A549 (cell line): Measurements from ENCODE around the gene CNIH2.
"Not testable (repeated sequence)": the region's sequence is repeated elsewhere in the genome, so short reads cannot be mapped to it uniquely, and the experiment has no call there.

Experiments used
- CTCF ChIP-seq: fragments of >200 bp; sonication (Bioruptor Twin); formaldehyde crosslinking; IDR thresholded peaks from 3 replicates; pipeline ENCODE4 v1.5.1; 2016
- NR3C1 ChIP-seq: fragments of >200 bp; sonication (Bioruptor Twin); formaldehyde crosslinking; IDR thresholded peaks from 3 replicates; pipeline ENCODE4 v1.6.1; 2017
- POLR2A ChIP-seq: IDR thresholded peaks from 2 replicates; pipeline ENCODE4 v1.6.1; 2012; ENCODE audit warnings: mild to moderate bottlenecking, low read length
- REST ChIP-seq: fragments of 200-600 bp; sonication (generic); IDR thresholded peaks from 2 replicates; pipeline ENCODE4 v1.6.1; 2016; ENCODE audit warnings: antibody characterized with exemption, mild to moderate bottlenecking, moderate library complexity
- SMC3 ChIP-seq: fragments of >200 bp; sonication (Bioruptor Twin); formaldehyde crosslinking; IDR thresholded peaks from 3 replicates; pipeline ENCODE4 v1.6.1; 2018; ENCODE audit warnings: inconsistent platforms
- SREBF2 ChIP-seq: fragments of 450-650 bp; IDR thresholded peaks from 2 replicates; pipeline ENCODE4 v1.6.1; 2014; ENCODE audit warnings: mild to moderate bottlenecking, moderate library complexity

GRCh38 chr11:66253081-66253480 is 24.9 kb upstream of the CNIH2 start:
- not testable (repeated sequence) for TF ChIP-seq REST, CTCF, POLR2A, SMC3, NR3C1, SREBF2
